GM12878 (cell line): ENCODE results near the gene CARD11.

Experiments used
- EED ChIP-seq: sonication (generic); IDR thresholded peaks from 2 replicates; pipeline ENCODE4 v1.6.1; 2016; ENCODE audit warnings: antibody characterized with exemption, low read depth
- NBN ChIP-seq: fragments of 450-650 bp; IDR thresholded peaks from 2 replicates; pipeline ENCODE4 v1.6.1; 2016
- RFX5 ChIP-seq: IDR thresholded peaks from 2 replicates; pipeline ENCODE4 v1.6.1; 2011; ENCODE audit warnings: low read depth, low read length, improper control_type of control experiment
- SRF ChIP-seq, 2 experiments: IDR thresholded peaks; 2 replicates each; pipeline ENCODE4 v1.6.1; 2011; ENCODE audit warnings: low read depth in 2 of 2, low read length in 2 of 2, mild to moderate bottlenecking in 1 of 2, moderate library complexity in 1 of 2
- TCF7 ChIP-seq: IDR thresholded peaks from 2 replicates; pipeline ENCODE4 v1.6.1; 2014; ENCODE audit warnings: antibody characterized with exemption, borderline replicate concordance
- ZBTB11 ChIP-seq: fragments of 450-650 bp; formaldehyde crosslinking; IDR thresholded peaks from 2 replicates; pipeline ENCODE4 v1.5.0; 2022; ENCODE audit warnings: mild to moderate bottlenecking, missing genetic modification characterization

- TF ChIP-seq SRF (IDR thresholded peaks at IDR 0.05; ENCODE audit: low read depth in 2 of 2, low read length in 2 of 2) = no peak
- no peak for TF ChIP-seq NBN
- TF ChIP-seq ZBTB11 (CRISPR knock-in tag) = no peak
- no peak for TF ChIP-seq RFX5
- TF ChIP-seq EED = no peak
- TF ChIP-seq TCF7 = no peak
These were observed 70.9 kb downstream of the CARD11 start for GRCh38 chr7:2972835-2973161.
